GM18499 (cell line): ENCODE results near the gene THRB.

Source experiments
- ATAC-seq: cut with Tn5 transposase; IDR thresholded peaks from one replicate; pipeline ENCODE4 v1.9.1; 2021; ENCODE audit warnings: moderate number of reproducible peaks; ENCODE audit not compliant: insufficient read depth, unreplicated experiment

THRB gene

GRCh38 chr3:24359645-24360462, 134.8 kb downstream of the THRB start:
- no peak for ATAC-seq

- no peak for ATAC-seq
Observed at GRCh38 chr3:24359102-24359501, 135.5 kb downstream of the THRB start.

GRCh38 chr3:24357635-24358034, 137.0 kb downstream of the THRB start:
- ATAC-seq: no peak

GRCh38 chr3:24355806-24356205, 138.8 kb downstream of the THRB start:
- no peak for ATAC-seq

GRCh38 chr3:24354230-24354629, 140.4 kb downstream of the THRB start:
- ATAC-seq: no peak

GRCh38 chr3:24352893-24353553, 141.6 kb downstream of the THRB start:
- ATAC-seq: no peak

GRCh38 chr3:24351779-24352469, 142.7 kb downstream of the THRB start:
- no peak for ATAC-seq

- no peak for ATAC-seq
Observed at GRCh38 chr3:24349367-24350019, 145.2 kb downstream of the THRB start.

GRCh38 chr3:24348348-24348747, 146.3 kb downstream of the THRB start:
- ATAC-seq: no peak

GRCh38 chr3:24344784-24345439, 149.7 kb downstream of the THRB start:
- ATAC-seq: no peak

- ATAC-seq: no peak
Observed at GRCh38 chr3:24343084-24343783, 151.4 kb downstream of the THRB start.

- ATAC-seq: no peak
Observed at GRCh38 chr3:24342275-24342674, 152.4 kb downstream of the THRB start.

- ATAC-seq: no peak
Observed at GRCh38 chr3:24341668-24342067, 153.0 kb downstream of the THRB start.

GRCh38 chr3:24340966-24341365, 153.7 kb downstream of the THRB start:
- no peak for ATAC-seq

GRCh38 chr3:24340161-24340560, 154.5 kb downstream of the THRB start:
- no peak for ATAC-seq

- no peak for ATAC-seq
Observed at GRCh38 chr3:24339266-24339825, 155.3 kb downstream of the THRB start.

- no peak for ATAC-seq
Observed at GRCh38 chr3:24338409-24339130, 156.1 kb downstream of the THRB start.

- no peak for ATAC-seq
Observed at GRCh38 chr3:24336101-24336500, 158.5 kb downstream of the THRB start.

- ATAC-seq: no peak
Observed at GRCh38 chr3:24332092-24332491, 162.6 kb downstream of the THRB start.
